ENCODE data around the gene EPHA6. TPM values are rescaled to one million over a fixed set of nuclear protein-coding genes. Genes with fewer than 3 reads are reported as not detected.

EPHA6 gene
- total RNA-seq, 2 donors from 2014 or later, result 0.52 to 2.0 TPM

GRCh38 chr3:96860882-96861281 lies 46.5 kb downstream of the EPHA6 start:
- intact Hi-C loops (cut with DNase I), result no loop called here
- H3K36me3 ChIP-seq (replicated peaks in 1 of 2; ENCODE audit: insufficient read depth in 1 of 2, low read depth in 2 of 2), result no peaks in the 10 kb centered on the region
- ATAC-seq (no peak), DNase-seq (no peak)
- 0 to 29% methylated on average over 1 of the region's 1 CpG for WGBS, 2 donors
- no peaks in the 10 kb centered on the region for H3K27me3 ChIP-seq
- H3K27ac ChIP-seq, result no peak overlapping the region
- no peaks in the 10 kb centered on the region for H3K4me1 ChIP-seq
- H3K4me3 ChIP-seq, result no peak overlapping the region
- no peaks in the 10 kb centered on the region for H3K9me3 ChIP-seq
- TF ChIP-seq CTCF (IDR thresholded peaks at IDR 0.05) (no peak), POLR2A (IDR thresholded peaks at IDR 0.05) (no peak)

DNA sequence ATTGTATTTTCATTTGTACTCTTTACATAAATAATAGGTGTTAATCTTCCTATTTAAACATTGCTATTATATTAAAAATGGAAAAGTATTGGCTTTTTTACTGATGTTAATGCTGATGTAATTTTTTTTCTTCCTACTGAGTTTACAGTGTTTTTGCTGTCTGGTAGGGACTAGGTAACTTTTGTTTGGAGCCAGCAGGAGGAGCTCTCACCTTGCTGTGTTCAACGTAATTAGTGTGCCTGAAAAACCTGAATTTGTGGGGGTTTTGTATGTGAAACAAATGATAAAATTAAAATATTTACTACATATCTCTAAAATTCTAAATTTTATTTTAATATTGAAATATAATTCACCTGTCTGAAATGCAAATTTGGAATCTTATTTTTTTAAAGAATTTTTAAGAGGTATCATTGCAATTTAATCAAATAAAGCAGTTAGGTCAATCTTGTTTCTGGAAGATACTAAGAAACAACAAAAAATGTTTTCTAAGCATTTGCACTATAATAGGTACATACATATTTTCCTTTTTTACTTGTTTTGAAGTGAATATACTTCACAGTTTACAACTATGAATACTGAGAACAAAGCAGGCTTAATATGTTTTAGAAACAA lies 48.8 kb downstream of the EPHA6 start:
- TF ChIP-seq POLR2A (IDR thresholded peaks at IDR 0.05) (no peak), CTCF (IDR thresholded peaks at IDR 0.05) (peak in 6 of 7 experiments; percentile 36 to 53 (median 50))

DNA sequence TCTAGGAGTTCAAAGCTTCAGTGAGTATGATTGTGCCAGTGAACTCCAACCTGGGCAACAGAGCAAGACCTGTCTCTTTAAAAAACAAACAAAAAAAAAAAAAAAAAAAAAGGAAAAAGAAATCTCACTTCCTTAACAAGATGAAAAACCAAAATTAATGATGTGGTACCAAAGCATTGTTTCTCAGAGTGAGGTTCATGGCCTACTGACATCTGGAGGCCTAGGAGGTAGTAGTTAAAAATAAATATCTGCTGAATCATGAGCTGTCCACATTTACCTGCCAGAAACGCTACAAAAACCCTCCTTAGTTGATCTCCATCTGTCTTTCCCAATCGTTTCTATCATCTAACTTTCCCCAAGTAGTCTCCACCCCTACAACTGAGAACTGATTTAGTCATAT lies 51.2 kb downstream of the EPHA6 start:
- ATAC-seq, result no peak
- no peaks in the 10 kb centered on the region for H3K36me3 ChIP-seq (replicated peaks in 1 of 2; ENCODE audit: insufficient read depth in 1 of 2, low read depth in 2 of 2)
- H3K4me3 ChIP-seq, result no peak overlapping the region
- DNase-seq, result no peak
- no peaks in the 10 kb centered on the region for H3K4me1 ChIP-seq
- intact Hi-C loops (cut with DNase I), result no loop called here
- H3K27ac ChIP-seq, result no peak overlapping the region
- no peaks in the 10 kb centered on the region for H3K27me3 ChIP-seq
- TF ChIP-seq POLR2A (IDR thresholded peaks at IDR 0.05) (no peak), CTCF (IDR thresholded peaks at IDR 0.05) (no peak)
- WGBS, 2 donors, result 36 to 44% methylated on average over 2 of the region's 2 CpGs
- H3K9me3 ChIP-seq, result no peaks in the 10 kb centered on the region

More for the DNA sequence above, 48.8 kb downstream of the EPHA6 start:
- Histone ChIP-seq H3K27me3 (no peaks in the 10 kb centered on the region), H3K27ac (no peak overlapping the region), H3K4me1 (no peaks in the 10 kb centered on the region), H3K9me3 (no peaks in the 10 kb centered on the region), H3K36me3 (replicated peaks in 1 of 2; ENCODE audit: insufficient read depth in 1 of 2, low read depth in 2 of 2) (no peaks in the 10 kb centered on the region), H3K4me3 (no peak overlapping the region)
- peak; percentile 20 to 39 (median 22) for DNase-seq
- WGBS, 2 donors, result 2 to 7% methylated on average over 1 of the region's 1 CpG
- intact Hi-C loops (cut with DNase I), result no loop called here
- no peak for ATAC-seq

DNA sequence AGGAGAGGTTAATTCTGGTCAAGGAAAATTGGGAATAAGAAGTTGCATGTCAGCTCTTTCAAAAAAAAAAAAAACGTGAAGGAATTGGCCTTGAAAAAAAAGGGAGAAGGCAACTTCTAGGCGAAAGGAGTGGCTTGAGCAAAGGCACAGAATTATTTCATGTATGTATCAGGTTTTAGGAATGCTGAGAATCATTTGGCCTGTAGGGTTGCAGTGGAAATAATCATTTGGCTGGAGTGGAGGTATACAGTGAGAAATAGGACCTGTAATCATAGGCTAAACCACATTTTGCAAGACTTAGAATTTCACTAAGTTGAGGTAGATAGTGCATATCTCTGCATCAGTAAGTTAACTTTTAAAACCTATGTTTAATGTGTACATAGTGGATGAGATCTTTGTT lies 54.9 kb downstream of the EPHA6 start:
- 48 to 63% methylated on average over 2 of the region's 2 CpGs for WGBS, 2 donors
- H3K4me1 ChIP-seq, result no peaks in the 10 kb centered on the region
- no peaks in the 10 kb centered on the region for H3K9me3 ChIP-seq
- H3K27me3 ChIP-seq, result no peaks in the 10 kb centered on the region
- intact Hi-C loops (cut with DNase I), result no loop called here
- H3K4me3 ChIP-seq, result no peak overlapping the region
- no peak for DNase-seq
- H3K27ac ChIP-seq, result no peak overlapping the region
- TF ChIP-seq CTCF (IDR thresholded peaks at IDR 0.05), result no peak
- H3K36me3 ChIP-seq (replicated peaks in 1 of 2; ENCODE audit: insufficient read depth in 1 of 2, low read depth in 2 of 2), result no peaks in the 10 kb centered on the region
- no peak for ATAC-seq

GRCh38 chr3:96877510-96877909 lies 63.1 kb downstream of the EPHA6 start:
- intact Hi-C loops (cut with DNase I), result no loop called here
- ATAC-seq (no peak), DNase-seq (no peak)
- Histone ChIP-seq H3K27ac (no peak overlapping the region), H3K4me3 (no peak overlapping the region), H3K36me3 (replicated peaks in 1 of 2; ENCODE audit: insufficient read depth in 1 of 2, low read depth in 2 of 2) (no peaks in the 10 kb centered on the region), H3K27me3 (no peaks in the 10 kb centered on the region), H3K4me1 (no peaks in the 10 kb centered on the region), H3K9me3 (no peaks in the 10 kb centered on the region)
- 76 to 77% methylated on average over 4 of the region's 4 CpGs for WGBS, 2 donors
- TF ChIP-seq CTCF (IDR thresholded peaks at IDR 0.05) (no peak), POLR2A (IDR thresholded peaks at IDR 0.05) (no peak)
